Esophagus muscularis mucosa (tissue), 3 donors: Measurements from ENCODE around the gene NBPF4.

Experiments
- POLR2A ChIP-seq: fragments of 450-650 bp; IDR thresholded peaks from one replicate; pipeline ENCODE4 v1.6.1; 2017; ENCODE audit warnings: antibody characterized with exemption, moderate library complexity, mild to moderate bottlenecking, low read depth
- TF ChIP-seq, protein P1 (sequence below), 3 experiments: fragments of 200-600 bp in 2 of 3; fragments of 450-650 bp in 1 of 3; sonication (generic) in 2 of 3; IDR thresholded peaks; one replicate each; pipeline ENCODE4 v1.5.1; 2017 to 2019; ENCODE audit warnings: antibody characterized with exemption in 3 of 3, mild to moderate bottlenecking in 2 of 3, moderate library complexity in 1 of 3

- TF ChIP-seq, protein P1, sequence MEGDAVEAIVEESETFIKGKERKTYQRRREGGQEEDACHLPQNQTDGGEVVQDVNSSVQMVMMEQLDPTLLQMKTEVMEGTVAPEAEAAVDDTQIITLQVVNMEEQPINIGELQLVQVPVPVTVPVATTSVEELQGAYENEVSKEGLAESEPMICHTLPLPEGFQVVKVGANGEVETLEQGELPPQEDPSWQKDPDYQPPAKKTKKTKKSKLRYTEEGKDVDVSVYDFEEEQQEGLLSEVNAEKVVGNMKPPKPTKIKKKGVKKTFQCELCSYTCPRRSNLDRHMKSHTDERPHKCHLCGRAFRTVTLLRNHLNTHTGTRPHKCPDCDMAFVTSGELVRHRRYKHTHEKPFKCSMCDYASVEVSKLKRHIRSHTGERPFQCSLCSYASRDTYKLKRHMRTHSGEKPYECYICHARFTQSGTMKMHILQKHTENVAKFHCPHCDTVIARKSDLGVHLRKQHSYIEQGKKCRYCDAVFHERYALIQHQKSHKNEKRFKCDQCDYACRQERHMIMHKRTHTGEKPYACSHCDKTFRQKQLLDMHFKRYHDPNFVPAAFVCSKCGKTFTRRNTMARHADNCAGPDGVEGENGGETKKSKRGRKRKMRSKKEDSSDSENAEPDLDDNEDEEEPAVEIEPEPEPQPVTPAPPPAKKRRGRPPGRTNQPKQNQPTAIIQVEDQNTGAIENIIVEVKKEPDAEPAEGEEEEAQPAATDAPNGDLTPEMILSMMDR (IDR thresholded peaks at IDR 0.05), result no peak
- no peak for TF ChIP-seq POLR2A
Observed at GRCh38 chr1:108194051-108194450, 49.8 kb downstream of the NBPF4 start.
